HG03521 (cell line): ENCODE results near the gene CPLANE2.
"Not testable (repeated sequence)": the region's sequence is repeated elsewhere in the genome, so short reads cannot be mapped to it uniquely, and the experiment has no call there.

Experiments used
- ATAC-seq: cut with Tn5 transposase; IDR thresholded peaks from one replicate; pipeline ENCODE4 v1.9.1; 2021; ENCODE audit warnings: mild to moderate bottlenecking, moderate library complexity; ENCODE audit not compliant: unreplicated experiment

CPLANE2 gene, protein sequence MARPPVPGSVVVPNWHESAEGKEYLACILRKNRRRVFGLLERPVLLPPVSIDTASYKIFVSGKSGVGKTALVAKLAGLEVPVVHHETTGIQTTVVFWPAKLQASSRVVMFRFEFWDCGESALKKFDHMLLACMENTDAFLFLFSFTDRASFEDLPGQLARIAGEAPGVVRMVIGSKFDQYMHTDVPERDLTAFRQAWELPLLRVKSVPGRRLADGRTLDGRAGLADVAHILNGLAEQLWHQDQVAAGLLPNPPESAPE

DNA sequence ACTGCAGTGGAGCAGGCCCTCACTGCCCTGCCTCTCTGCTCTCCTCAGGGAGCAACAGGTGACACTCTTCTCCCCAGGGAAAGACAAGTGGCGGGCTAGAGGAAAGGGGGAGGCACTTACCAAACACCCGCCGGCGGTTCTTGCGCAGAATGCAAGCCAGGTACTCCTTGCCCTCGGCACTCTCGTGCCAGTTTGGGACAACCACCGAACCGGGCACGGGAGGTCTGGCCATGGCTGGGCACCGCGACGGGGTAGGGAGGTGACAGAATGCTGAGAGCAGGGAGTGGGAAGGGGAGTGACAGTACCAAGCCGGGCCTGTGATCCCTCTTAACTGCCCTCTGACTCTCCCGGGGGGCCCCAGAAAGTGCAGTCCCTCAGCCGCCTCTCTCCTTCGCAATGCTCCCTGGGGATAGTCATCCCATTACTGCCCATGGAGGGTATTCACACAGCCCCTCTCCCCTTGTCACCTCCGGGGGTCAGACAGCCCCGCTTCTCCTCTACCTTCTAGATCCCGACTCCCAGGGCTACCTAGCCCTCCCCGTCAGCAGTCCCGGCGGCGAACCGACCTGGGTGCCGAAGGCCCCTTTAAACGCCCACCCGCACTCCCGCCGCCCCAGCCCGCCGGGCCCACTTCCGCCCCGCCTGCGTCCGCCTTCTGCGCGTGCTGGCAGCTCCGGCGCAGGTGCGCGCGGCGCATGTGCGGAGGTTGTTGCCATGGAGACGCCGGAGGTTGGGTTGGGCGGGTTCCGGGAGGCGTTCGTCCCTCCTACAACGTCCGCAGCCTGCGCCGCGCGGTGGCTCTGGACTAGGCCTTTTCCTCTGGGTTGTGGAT, at the start of gene CPLANE2:
TSS of gene CPLANE2 (minus strand) at position 673 of the 832 bp plus-strand sequence. CDS start at position 232, 441 bp downstream.
- ATAC-seq, result peak; percentile 91

DNA sequence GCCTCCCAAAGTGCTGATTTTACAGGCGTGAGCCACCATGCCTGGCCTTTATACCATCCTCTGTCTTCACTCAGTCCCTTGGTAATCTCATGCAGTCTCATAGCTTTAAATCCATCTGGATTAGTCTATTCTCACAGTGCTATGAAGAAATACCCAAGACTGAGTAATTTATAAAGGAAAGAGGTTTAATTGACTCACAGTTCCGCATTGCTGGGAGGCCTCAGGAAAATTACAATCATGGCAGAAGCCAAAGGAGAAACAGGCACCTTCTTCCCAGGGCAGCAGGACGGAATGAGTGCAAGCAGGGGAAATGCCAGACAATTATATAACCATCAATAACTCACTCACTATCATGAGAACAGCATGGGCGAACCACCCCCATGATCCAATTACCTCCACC, 49.1 kb upstream of the CPLANE2 start:
- no peak for ATAC-seq

DNA sequence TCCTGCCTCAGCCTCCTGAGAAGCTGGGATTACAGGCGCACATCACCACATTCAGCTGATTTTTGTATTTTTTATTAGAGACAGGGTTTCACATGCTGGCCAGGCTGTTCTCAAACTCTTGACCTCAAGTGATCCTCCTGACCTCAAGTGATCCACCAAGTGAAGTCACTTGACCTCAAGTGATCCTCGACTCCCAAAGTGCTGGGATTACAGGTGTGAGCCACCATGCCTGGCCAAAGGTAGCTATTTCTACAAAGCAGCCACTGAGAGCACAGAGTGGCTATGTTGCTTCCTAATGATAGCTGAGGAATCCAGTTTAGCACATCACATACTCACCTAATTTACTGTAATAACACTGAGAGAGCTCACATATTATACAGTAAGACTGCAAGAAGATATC, 44.8 kb upstream of the CPLANE2 start:
- ATAC-seq, result no peak

DNA sequence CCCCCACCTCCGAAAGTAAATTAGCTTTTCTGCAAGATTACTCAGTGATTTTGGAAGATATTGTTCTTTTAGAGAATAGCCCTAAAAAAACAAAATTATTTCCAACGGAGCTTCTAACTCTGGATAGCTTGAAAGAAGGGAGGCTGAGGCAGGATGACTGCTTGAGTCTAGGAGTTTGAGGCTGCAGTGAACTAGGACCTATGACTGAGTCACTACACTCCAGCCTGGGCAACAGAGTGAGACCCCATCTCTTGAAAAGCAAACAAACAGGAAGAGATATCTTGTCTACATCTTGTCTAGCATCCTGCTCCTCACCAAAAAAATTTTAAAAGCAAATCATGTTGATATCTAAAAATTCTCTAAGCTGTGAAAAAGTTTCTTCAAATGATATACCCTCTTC, 42.2 kb upstream of the CPLANE2 start:
- ATAC-seq, result no peak

DNA sequence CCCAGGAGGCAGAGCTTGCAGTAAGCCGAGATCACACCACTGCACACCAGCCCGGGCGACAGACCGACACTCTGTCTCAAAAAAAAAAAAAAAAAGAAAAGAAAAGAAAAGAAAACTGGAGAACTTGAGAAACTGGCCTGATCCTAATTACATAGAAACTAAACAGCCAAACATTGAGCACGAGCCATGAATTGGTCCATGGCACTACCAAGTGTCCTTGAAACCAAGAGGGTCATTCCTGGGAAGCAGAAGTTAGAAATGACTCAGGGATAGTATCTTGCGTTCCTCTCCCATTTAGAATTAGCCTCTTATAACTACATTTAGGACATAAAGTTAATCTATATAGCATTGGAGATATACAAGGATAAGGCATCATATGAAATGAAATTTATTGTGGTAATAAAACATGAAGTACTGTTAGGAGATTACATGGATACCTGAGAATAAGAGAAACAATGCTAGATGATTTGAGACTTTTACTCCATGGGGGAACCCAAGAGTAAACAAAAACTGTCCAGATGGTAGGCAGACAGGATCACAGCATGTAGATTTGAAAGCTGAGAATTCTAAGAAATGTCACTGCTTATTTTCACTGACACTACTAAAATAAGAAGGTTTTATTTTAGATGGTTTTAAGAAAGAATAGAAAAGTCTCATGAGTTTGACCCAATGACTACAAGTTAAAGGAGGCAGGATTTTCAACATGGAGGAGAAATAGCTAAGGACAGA, 39.5 kb upstream of the CPLANE2 start:
- no peak for ATAC-seq

DNA sequence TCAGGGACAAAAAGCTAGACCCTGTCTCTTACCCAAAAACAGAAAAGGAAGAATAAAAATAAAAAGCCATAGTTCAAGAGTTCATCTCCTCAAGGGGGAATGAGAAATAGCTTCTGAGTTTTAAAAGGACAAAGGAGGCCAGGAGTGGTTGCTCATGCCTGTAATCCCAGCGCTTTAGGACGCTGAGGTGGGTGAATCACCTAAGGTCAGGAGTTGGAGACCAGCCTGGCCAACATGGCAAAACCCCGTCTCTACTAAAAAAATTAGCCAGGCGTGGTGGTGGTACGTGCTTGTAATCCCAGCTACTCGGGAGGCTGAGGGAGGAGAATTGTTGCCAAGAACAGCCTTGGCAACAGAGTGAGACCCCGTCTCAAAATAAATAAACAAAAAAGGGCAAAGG, 38.6 kb upstream of the CPLANE2 start:
- no peak for ATAC-seq

DNA sequence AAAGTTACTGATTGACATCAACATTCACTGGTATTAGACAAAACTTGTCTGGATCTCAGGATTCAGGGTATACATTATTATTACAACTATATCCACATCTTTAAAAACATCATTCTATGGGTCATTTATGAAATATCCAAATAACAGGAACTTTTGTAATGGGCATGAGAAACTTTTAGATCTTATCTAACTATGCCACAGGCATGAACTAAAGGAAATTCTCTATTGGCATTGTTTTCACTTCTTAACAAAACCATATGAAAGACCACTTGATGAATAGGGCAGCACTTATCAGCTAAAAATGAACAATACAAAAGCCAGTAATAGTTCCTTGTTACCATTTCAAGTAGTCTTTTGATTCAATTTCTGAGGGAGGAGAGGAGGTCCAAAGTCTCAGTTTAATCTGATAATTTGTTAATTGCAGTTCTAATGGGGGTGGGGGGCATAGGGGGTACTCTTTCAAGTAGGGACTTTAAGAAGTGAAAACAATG, 30.8 kb upstream of the CPLANE2 start:
- ATAC-seq, result no peak

DNA sequence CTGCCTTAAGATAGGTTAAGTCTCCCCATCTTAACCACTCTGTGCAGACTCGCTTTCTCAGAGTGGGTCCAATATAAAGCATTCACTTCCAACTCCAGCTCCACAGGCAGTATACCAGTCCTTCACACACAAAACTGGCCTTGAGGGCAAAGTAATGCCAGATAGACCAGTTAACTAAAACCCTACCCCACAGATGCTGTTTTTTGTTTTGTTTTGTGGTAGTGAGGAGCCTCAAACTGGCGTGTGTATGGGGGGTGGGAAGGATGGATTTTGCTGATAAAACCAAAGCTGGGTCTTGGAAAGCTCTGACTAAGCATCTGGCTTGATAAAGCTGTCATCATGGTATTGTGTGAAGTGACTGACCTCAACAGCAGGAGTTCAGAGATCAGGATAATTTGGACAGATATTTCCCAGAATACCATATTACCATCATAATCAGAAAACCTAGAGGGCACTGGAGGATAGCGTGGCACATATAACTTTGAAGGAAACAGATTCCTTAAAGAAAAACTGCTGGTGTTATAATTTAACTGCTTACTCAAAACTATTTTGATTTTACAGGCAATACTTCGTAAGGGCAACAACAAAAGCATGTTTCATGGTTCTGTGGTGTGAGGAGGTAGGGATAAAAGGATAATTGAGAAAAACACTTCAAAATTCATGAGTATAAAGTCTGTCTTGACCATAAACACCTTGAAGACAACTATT, 29.6 kb upstream of the CPLANE2 start:
- no peak for ATAC-seq

DNA sequence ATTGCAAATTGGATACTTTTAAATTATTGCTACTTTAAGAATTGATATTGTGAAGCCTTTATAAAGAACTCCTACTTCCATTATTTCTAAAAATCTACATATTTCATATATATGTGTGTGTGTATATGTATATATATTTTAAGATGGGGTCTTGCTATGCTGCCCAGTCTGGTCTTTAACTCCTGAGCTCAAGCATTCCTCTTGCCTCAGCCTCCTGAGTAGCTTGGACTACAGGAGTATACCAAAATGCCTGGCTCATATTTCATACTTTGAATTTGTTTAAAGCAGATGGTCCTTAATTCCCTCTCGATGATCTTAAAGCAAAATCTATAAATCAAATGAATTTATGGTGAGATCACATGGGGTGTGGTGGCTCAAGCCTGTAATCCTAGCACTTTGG, 25.1 kb upstream of the CPLANE2 start:
- no peak for ATAC-seq

DNA sequence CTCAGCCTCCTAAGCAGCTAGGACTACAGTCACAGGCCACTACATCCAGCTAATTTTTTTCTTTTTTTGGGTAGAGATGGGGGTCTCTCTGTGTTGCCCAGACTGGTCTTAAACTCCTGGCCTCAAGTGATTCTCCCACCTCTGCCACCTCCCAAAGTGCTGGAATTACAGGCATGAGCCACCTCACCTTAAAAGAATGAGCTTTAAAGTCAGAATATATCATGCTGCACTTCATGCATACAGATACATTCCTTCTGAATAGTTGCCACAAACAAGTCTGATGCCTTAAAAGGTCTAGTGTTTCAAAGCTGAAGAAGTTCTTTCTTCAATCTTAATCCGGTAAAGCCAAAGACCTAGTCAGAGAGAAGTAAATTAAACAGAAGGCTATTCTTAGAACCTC, 23.8 kb upstream of the CPLANE2 start:
- no peak for ATAC-seq

DNA sequence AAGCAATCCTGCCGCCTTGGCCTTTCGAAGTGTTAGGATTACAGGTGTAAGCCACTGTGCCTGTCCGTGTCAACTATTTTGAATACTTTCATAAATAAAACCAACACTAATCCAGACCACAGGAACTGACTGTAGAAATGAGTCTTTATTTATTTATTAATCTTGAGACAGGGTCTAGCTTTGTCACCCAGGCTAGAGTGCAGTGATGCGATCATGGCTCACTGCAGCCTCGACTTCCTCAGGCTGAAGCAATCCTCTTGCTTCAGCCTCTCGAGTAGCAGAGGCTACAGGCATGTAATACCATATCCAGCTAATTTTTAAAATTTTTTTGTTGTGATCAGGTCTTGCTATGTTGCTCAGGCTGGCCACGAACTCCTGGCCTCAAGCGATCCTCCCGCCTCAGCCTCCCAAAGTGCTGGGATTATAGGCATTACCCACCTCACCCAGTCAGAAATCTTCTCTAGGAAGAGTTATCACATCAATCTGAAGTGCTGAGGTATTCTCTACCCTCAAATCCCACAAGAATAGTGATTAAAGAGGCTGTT, 21.7 kb upstream of the CPLANE2 start:
- ATAC-seq, result no peak

DNA sequence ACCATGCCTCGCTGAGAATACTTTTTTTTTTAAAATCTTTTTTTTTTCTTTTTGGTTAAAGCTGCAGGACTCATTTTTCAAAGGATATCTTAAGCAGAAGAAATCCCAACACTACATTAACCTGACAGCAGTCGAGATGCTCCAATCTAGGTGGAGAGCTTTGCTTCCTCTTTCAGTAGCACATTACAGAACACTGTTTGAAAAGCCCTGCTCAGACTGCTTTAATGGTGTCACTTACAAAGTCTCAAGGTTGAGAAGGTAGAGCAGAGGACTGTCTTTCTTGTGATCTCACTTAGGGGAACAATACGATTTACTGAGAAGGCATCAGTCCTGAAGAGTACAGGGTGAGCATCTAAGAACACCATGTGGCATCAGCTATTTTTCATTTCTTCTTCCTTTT, 21.0 kb upstream of the CPLANE2 start:
- ATAC-seq, result no peak

DNA sequence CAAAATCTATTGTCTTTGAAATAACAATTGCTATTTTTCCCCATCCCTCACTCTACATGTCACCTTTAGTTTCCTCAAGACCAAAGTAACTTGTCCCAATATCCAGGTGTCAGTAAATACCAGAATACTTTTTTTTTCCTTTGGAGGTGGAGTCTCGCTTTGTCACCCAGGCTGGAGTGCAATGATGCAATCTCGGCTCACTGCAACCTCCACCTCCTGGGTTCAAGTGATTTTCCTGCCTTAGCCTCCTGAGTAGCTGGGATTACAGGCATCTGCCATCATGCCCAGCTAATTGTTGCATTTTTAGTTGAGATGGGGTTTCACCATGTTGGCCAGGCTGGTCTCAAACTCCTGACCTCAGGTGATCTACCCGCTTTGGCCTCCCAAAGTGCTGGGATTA, 20.6 kb upstream of the CPLANE2 start:
- not testable (repeated sequence) for ATAC-seq

DNA sequence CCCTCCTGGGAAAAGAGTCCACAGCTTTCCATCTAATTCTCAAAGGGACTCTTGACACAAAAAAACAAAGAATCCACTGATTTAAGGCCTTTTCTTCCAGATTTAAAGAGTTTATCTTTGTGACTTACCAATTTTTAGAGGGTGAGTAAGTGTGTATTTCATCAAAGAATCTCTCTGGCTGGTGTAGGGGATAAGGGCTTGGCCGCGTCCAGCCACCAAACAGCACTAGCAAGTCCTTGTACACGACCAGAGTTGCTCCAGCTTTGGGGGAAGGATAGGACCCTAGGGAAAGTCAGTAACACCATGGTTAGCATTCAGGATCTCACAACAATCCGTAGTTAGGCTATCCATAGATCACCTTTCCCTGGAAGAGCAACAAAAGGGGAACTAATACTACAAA, 19.5 kb upstream of the CPLANE2 start:
- no peak for ATAC-seq

DNA sequence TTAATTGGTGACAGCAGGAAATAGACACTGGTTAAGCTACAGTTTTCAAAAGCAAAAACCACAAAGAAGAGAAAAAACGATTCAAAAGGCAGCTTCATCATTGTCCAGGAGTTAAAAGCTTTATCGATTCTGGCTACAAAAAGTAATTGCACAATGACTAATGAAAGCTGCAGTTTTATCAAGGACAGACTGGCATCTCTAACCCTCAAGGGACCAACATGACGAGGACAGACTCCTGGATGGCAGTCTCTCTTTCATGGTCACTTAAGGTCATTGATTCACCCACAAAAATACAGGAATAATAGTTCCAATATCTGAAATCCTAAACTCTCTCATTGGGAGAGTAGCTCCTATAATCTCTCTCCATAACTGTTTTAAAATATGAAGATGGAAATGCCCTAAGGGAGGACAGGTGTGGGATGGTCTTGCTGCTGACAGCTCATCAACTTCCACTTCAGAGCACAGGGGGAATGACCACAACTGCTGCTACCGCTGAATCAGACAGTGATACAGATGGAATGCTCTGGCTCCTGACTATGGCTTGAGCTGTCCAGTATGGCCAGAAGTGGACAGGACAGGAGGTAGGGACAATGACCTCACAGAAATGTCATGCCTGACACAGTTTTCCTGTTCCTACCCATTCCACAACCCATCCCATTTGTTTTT, 17.4 kb upstream of the CPLANE2 start:
- ATAC-seq, result no peak

DNA sequence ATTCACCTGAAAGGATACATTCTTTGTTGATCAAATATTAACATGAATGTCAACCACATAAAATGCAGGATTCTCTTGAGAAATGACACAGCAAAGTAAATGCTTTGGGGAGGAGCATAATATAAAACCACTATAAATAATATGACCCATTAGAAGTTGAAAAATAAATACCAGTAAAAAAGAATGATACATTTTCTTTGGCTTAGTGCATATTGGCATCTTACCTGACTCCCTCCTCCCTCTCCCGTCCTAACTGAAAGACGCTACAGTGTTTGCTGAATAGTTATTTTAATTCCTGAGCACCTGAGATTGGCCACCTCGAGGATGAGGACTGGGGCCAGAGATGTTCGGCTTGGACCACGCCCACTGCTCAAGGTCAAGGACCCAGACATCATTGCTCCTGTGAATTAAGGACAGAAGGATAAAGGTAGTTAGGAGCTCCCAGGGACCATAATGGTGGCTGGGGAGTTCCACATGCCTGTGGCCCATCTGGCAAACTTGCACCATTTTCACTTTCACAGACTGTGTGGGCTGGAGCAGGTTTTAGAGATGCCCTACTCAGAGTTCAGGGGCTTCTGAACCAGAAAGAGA, 16.4 kb upstream of the CPLANE2 start:
- ATAC-seq, result no peak

DNA sequence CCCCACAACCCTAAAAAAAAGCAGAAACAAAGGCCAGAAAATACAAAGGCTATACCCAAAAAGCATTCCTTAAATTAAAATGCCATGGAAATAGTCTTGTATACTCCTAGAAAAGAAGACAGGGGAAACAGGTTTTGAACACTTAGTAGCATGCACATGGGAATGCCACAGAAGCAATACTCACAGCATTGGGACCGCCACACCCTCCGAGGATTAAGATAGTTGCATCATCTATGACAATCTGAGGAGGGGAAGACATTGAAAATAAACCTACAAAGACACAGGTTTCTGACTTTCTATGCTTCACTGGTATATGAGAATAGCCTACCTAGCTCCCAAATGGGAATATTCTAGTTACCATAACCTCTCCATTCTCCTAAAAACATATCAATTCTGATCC, 15.9 kb upstream of the CPLANE2 start:
- no peak for ATAC-seq

DNA sequence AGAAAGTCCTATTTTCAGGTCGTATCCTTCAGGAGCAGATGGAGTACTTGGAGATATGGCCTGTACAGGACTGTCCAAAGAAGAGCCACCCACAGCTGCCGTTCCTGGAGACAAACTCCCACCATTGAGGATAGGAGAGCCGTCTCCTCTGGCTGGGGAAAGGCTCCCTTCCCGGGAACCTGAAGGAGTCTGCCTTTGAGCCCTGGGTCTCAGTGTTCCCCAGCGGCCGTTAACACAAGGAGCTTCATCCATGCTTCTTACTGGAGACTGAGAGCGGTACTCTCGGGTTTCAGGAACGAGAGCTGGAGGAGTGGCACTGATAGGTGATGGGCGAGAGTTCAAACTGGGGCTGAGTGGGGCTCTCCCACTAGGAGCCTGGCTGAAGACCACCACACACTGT, 14.4 kb upstream of the CPLANE2 start:
- ATAC-seq, result no peak

DNA sequence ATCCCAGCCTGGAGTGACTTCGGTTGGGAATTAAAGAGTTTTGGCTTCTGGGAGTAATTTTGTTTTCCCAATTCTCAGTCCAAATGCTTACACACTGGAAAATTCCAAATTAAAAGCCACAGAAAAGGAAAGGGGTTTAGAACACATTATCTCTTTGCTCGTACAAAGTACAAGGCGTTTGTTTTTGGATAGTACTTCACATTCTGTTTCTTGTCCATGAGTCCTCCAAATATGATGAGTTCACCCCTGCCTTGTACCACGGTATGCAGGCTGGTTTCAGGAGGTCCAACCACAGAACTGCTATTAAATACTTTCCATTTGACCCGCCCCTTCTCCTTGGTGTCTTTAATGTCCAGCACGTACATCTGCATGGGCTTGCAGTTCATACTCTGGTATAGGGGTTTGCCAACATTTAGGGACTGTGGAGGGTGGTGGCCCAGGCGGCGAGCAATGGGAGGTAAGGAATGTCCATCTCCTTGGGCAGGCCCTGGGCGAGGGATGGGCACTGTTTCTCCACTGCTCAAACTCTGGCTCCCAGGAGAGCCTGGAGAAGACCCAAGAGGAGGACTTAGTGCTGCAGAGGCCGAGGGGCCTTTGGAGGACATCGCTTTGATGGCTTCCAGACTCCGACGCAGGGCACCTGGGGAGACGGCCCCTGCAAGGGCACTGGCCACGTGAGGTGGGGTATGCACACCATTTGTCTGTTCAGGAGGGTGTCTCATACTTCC, 13.7 kb upstream of the CPLANE2 start:
- no peak for ATAC-seq
